WTC11 (cell line): ENCODE results near the gene SLC2A4. TPM values are rescaled to one million over a fixed set of nuclear protein-coding genes. Genes with fewer than 3 reads are reported as not detected.

Experiments
- ATAC-seq: fragments of 200-7000 bp; cut with Tn5 transposase; 2 replicates; pipeline ENCODE4 v1.10.0; 2021; ENCODE audit warnings: mild to moderate bottlenecking, moderate library complexity
- CTCF ChIA-PET: fragments of 300-600 bp; sonication (Branson Sonifier 250); formaldehyde crosslinking; loops from one replicate; lab custom pipeline; 2021; ENCODE audit warnings: antibody characterized with exemption; lab: Charles Lee
- POLR2A ChIA-PET: fragments of 350-600 bp; sonication (Branson Sonifier 250); formaldehyde crosslinking; loops from one replicate; lab custom pipeline; 2021; ENCODE audit warnings: antibody characterized with exemption; lab: Charles Lee
- DNase-seq: peaks from one replicate; pipeline ENCODE4 v3.0.0; 2021; ENCODE audit warnings: low spot score
- H3K27ac Mint-ChIP-seq: 2 replicates; pipeline ENCODE4 v1.8.0; 2021; ENCODE audit warnings: mixed read lengths
- H3K27me3 Mint-ChIP-seq: 2 replicates; pipeline ENCODE4 v1.8.0; 2021; ENCODE audit warnings: low read depth, mild to moderate bottlenecking, moderate library complexity, mixed read lengths
- H3K36me3 Mint-ChIP-seq: 2 replicates; pipeline ENCODE4 v1.8.0; 2021; ENCODE audit warnings: mixed read lengths
- H3K4me1 Mint-ChIP-seq: 2 replicates; pipeline ENCODE4 v1.8.0; 2022; ENCODE audit warnings: mixed read lengths
- H3K4me3 Mint-ChIP-seq: 2 replicates; pipeline ENCODE4 v1.8.0; 2021; ENCODE audit warnings: mild to moderate bottlenecking, moderate library complexity, mixed read lengths
- H3K9me3 Mint-ChIP-seq: 2 replicates; pipeline ENCODE4 v1.8.0; 2021; ENCODE audit warnings: mixed read lengths
- ARID4B ChIP-seq: sonication (generic); formaldehyde crosslinking; IDR thresholded peaks from 2 replicates; pipeline ENCODE4 v1.8.0; 2023; ENCODE audit warnings: missing genetic modification reagents, mild to moderate bottlenecking, borderline replicate concordance
- CREB1 ChIP-seq: sonication (generic); formaldehyde crosslinking; IDR thresholded peaks from 2 replicates; pipeline ENCODE4 v1.8.0; 2023; ENCODE audit warnings: mild to moderate bottlenecking, missing genetic modification reagents
- CREM ChIP-seq: sonication (generic); formaldehyde crosslinking; IDR thresholded peaks from 2 replicates; pipeline ENCODE4 v1.8.1; 2022; ENCODE audit warnings: mild to moderate bottlenecking, missing genetic modification reagents, moderate library complexity
- CTCF ChIP-seq: fragments of 200-600 bp; IDR thresholded peaks from 2 replicates; pipeline ENCODE4 v1.8.0; 2022; ENCODE audit warnings: antibody characterized with exemption
- EMX1 ChIP-seq: fragments of 250-450 bp; sonication (Bioruptor Pico); IDR thresholded peaks from 2 replicates; pipeline ENCODE4 v1.8.0; 2021; ENCODE audit warnings: mild to moderate bottlenecking
- ESRRA ChIP-seq: sonication (generic); formaldehyde crosslinking; IDR thresholded peaks from 2 replicates; pipeline ENCODE4 v1.8.1; 2022; ENCODE audit warnings: mild to moderate bottlenecking, missing genetic modification reagents, borderline replicate concordance
- ETV6 ChIP-seq: sonication (generic); formaldehyde crosslinking; IDR thresholded peaks from 2 replicates; pipeline ENCODE4 v1.8.1; 2022; ENCODE audit warnings: mild to moderate bottlenecking, missing genetic modification reagents
- FOXJ3 ChIP-seq: sonication (generic); formaldehyde crosslinking; IDR thresholded peaks from 2 replicates; pipeline ENCODE4 v1.9.0; 2021; ENCODE audit warnings: missing genetic modification reagents, mild to moderate bottlenecking, borderline replicate concordance
- HMGXB4 ChIP-seq: sonication (generic); formaldehyde crosslinking; IDR thresholded peaks from 2 replicates; pipeline ENCODE4 v1.8.1; 2023; ENCODE audit warnings: mild to moderate bottlenecking, moderate library complexity, missing genetic modification reagents
- IRF2 ChIP-seq: sonication (generic); formaldehyde crosslinking; IDR thresholded peaks from 2 replicates; pipeline ENCODE4 v1.8.0; 2022; ENCODE audit warnings: low read depth, missing genetic modification reagents, borderline replicate concordance
- JAZF1 ChIP-seq: fragments of 250-450 bp; sonication (Bioruptor Pico); IDR thresholded peaks from 2 replicates; pipeline ENCODE4 v1.9.0; 2021; ENCODE audit warnings: moderate library complexity, mild to moderate bottlenecking, inconsistent platforms
- MLX ChIP-seq: sonication (generic); formaldehyde crosslinking; IDR thresholded peaks from 2 replicates; pipeline ENCODE4 v1.8.1; 2023; ENCODE audit warnings: mild to moderate bottlenecking, missing genetic modification reagents, moderate library complexity
- NFATC4 ChIP-seq: fragments of 250-450 bp; sonication (Bioruptor Pico); IDR thresholded peaks from 2 replicates; pipeline ENCODE4 v1.9.0; 2021; ENCODE audit warnings: mild to moderate bottlenecking
- NR1H2 ChIP-seq: sonication (generic); formaldehyde crosslinking; IDR thresholded peaks from 2 replicates; pipeline ENCODE4 v1.9.0; 2021; ENCODE audit warnings: mild to moderate bottlenecking, moderate library complexity, missing genetic modification reagents
- NR3C1 ChIP-seq: sonication (generic); formaldehyde crosslinking; conservative IDR thresholded peaks from 2 replicates; pipeline ENCODE4 v1.8.1; 2023; ENCODE audit warnings: low read depth, mild to moderate bottlenecking, missing genetic modification reagents
- PREB ChIP-seq: sonication (generic); formaldehyde crosslinking; IDR thresholded peaks from 2 replicates; pipeline ENCODE4 v1.8.1; 2022; ENCODE audit warnings: mild to moderate bottlenecking, missing genetic modification reagents, moderate library complexity, borderline replicate concordance
- TCF7 ChIP-seq: sonication (generic); formaldehyde crosslinking; IDR thresholded peaks from 2 replicates; pipeline ENCODE4 v1.8.0; 2022; ENCODE audit warnings: mild to moderate bottlenecking, low read depth, missing genetic modification reagents, moderate library complexity
- TEAD4 ChIP-seq: sonication (generic); formaldehyde crosslinking; IDR thresholded peaks from 2 replicates; pipeline ENCODE4 v1.8.0; 2022; ENCODE audit warnings: mild to moderate bottlenecking, missing genetic modification reagents
- USF1 ChIP-seq: sonication (generic); formaldehyde crosslinking; IDR thresholded peaks from 2 replicates; pipeline ENCODE4 v1.8.0; 2022; ENCODE audit warnings: mild to moderate bottlenecking, missing genetic modification reagents
- ZMAT4 ChIP-seq: fragments of 250-450 bp; sonication (Bioruptor Pico); IDR thresholded peaks from 2 replicates; pipeline ENCODE4 v1.9.0; 2021; ENCODE audit warnings: mild to moderate bottlenecking
- ZNF138 ChIP-seq: sonication (generic); formaldehyde crosslinking; conservative IDR thresholded peaks from 2 replicates; pipeline ENCODE4 v1.8.1; 2022; ENCODE audit warnings: mild to moderate bottlenecking, moderate library complexity, missing genetic modification reagents
- ZNF396 ChIP-seq: fragments of 250-450 bp; sonication (Bioruptor Pico); IDR thresholded peaks from 2 replicates; pipeline ENCODE4 v1.8.0; 2021; ENCODE audit warnings: mild to moderate bottlenecking, moderate library complexity, borderline replicate concordance
- total RNA-seq: library from RNA; stranded (reverse); gene quantifications from 3 replicates; pipeline ENCODE4 v1.2.3, GENCODE V29; 2021

SLC2A4 gene
- total RNA-seq, 1 experiment from 2014 or later, result 6.4 TPM

GRCh38 chr17:7281074-7281952 is at the start of gene SLC2A4 (continued):
- TF ChIP-seq USF1 (CRISPR knock-in tag) (peak; percentile 67; the same call in 1 of the 2 replicates), EMX1 (CRISPR knock-in tag) (no peak), ARID4B (CRISPR knock-in tag) (0 out of 2 replicates have a peak, but pooled peaks have one; percentile 7), IRF2 (no peak)

- peak overlapping the region; percentile 20 for H3K4me3 Mint-ChIP-seq
Measured at GRCh38 chr17:7232114-7232513, 49.4 kb upstream of the SLC2A4 start.

More at GRCh38 chr17:7232114-7232513, 49.4 kb upstream of the SLC2A4 start:
- TF ChIP-seq IRF2 (no peak), ETV6 (no peak), ESRRA (CRISPR knock-in tag) (no peak), ZNF138 (no peak), TEAD4 (CRISPR knock-in tag) (no peak), CREM (CRISPR knock-in tag) (no peak), ZNF396 (CRISPR knock-in tag) (no peak), NFATC4 (no peak), TCF7 (CRISPR knock-in tag) (no peak), ZMAT4 (CRISPR knock-in tag) (no peak), HMGXB4 (no peak), MLX (no peak), CTCF (no peak), CREB1 (CRISPR knock-in tag) (no peak), NR1H2 (CRISPR knock-in tag) (no peak), JAZF1 (no peak), NR3C1 (CRISPR knock-in tag) (no peak), FOXJ3 (CRISPR knock-in tag) (no peak), PREB (no peak)
- Mint-ChIP-seq H3K27me3 (no peaks in the 10 kb centered on the region), H3K4me1 (peaks cover 25% of the 10 kb centered on the region), H3K27ac (no peak overlapping the region), H3K9me3 (no peaks in the 10 kb centered on the region), H3K36me3 (peaks cover 49% of the 10 kb centered on the region)
- ChIA-PET CTCF (interaction anchor here (0.7 kb wide), 1 partner anchor 18 kb away, joined by 11 read pairs; no protein-coding TSS in a partner anchor), POLR2A (no interaction called here)
- DNase-seq, result no peak
- ATAC-seq, result no peak
